ENCODE data around the gene DYNLT3. TPM values are rescaled to one million over a fixed set of nuclear protein-coding genes. Genes with fewer than 3 reads are reported as not detected.

The DYNLT3 gene
- total and polyA plus RNA-seq, 2 experiments from 2014 or later = 43.4 to 64.3 TPM

DNA sequence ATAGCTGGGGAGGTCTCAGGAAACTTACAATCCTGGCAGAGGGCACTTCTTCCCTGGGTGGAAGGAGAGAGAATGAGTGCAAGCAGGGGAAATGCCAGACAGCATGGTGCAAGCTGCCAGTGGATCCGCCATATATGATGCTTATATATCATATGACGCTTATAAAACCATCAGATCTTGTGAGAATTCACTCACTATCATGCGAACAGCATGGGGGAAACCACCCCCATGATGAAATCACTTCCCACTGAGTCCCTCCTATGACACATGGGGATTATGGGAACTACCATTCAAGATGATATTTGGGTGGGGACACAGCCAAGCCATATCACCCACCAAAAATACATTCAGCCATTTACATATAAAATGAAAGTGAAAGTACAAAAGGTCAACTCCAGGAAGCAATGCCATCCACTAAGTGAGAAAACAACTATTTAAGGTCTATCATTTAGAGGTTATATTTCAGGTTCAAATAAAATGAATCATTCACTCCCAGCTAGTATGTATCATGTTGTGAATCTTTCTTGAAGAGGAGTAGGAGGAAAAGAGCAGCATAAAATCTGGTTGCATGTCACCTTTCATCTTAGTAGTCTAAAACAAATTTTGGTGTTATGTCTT lies 20.3 kb upstream of the DYNLT3 start:
- Histone ChIP-seq H2AFZ (no peak overlapping the region), H3K36me3 (ENCODE audit: low read depth) (no peaks in the 10 kb centered on the region), H3K79me2 (ENCODE audit: insufficient read depth) (no peaks in the 10 kb centered on the region), H3F3A (ENCODE audit: insufficient read depth) (peaks cover 19% of the 10 kb centered on the region), H3K4me2 (ENCODE audit: unreplicated experiment) (no peak overlapping the region), H3K9me3 (ENCODE audit: low read depth) (no peaks in the 10 kb centered on the region), H3K27me3 (replicated peaks; ENCODE audit: insufficient read depth) (no peaks in the 10 kb centered on the region), H3K4me1 (ENCODE audit: insufficient read depth) (peaks cover 18% of the 10 kb centered on the region), H3K9ac (no peak overlapping the region), H3K4me3 (no peak overlapping the region), H4K20me1 (ENCODE audit: insufficient read depth) (no peaks in the 10 kb centered on the region), H3K9me2 (ENCODE audit: insufficient read depth) (no peaks in the 10 kb centered on the region), H3K27ac (no peak overlapping the region)
- no peak for TF ChIP-seq EZH2 (IDR thresholded peaks at IDR 0.05; ENCODE audit: insufficient read depth, poor library complexity, severe bottlenecking)
- no peak for DNase-seq
- WGBS, 2 experiments (ENCODE audit: low coverage in 1 of 2, low lambda C conversion rate in 2 of 2, missing lambda C conversion rate in 2 of 2) = 95 to 100% methylated on average over 3 of the region's 3 CpGs
- in situ Hi-C loops (cut with MboI) = no loop called here

DNA sequence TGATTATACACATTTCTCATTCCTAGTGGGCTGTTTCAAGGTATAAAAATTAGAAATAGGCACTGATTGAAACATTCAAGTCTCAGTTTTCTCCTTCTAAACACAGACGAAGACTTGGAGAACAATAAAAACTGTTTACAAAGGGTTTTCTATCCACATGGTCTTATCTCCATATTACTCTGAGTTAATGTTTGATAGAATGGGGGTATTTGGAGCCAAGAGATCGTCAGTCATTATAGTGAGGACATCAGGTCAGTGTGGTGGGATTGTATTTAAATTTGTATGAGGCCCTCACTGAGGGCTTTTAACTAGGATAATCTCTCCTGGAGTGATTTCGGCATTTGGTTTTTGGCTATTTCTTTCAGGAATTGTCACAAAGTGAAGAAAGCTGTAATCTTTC lies 16.4 kb upstream of the DYNLT3 start:
- Histone ChIP-seq H3K27ac (no peak overlapping the region), H3K9ac (no peak overlapping the region), H3K27me3 (replicated peaks; ENCODE audit: insufficient read depth) (no peaks in the 10 kb centered on the region), H4K20me1 (ENCODE audit: insufficient read depth) (no peaks in the 10 kb centered on the region), H3K9me2 (ENCODE audit: insufficient read depth) (no peaks in the 10 kb centered on the region), H3K79me2 (ENCODE audit: insufficient read depth) (no peaks in the 10 kb centered on the region), H3K4me3 (no peak overlapping the region), H2AFZ (no peak overlapping the region), H3K9me3 (ENCODE audit: low read depth) (no peaks in the 10 kb centered on the region), H3F3A (ENCODE audit: insufficient read depth) (no peaks in the 10 kb centered on the region), H3K36me3 (ENCODE audit: low read depth) (no peaks in the 10 kb centered on the region), H3K4me2 (ENCODE audit: unreplicated experiment) (no peak overlapping the region), H3K4me1 (ENCODE audit: insufficient read depth) (no peaks in the 10 kb centered on the region)
- 60 to 70% methylated on average over 3 of the region's 3 CpGs for WGBS, 2 experiments (ENCODE audit: low coverage in 1 of 2, low lambda C conversion rate in 2 of 2, missing lambda C conversion rate in 2 of 2)
- no peak for TF ChIP-seq EZH2phosphoT487 (IDR thresholded peaks at IDR 0.05; ENCODE audit: insufficient read depth, low read depth)
- TF ChIP-seq EZH2 (IDR thresholded peaks at IDR 0.05; ENCODE audit: insufficient read depth, poor library complexity, severe bottlenecking) = no peak
- in situ Hi-C loops (cut with MboI) = no loop called here
- DNase-seq = no peak

GRCh38 chrX:37862851-37863250 lies 15.5 kb upstream of the DYNLT3 start:
- Histone ChIP-seq H3K36me3 (ENCODE audit: low read depth) (no peaks in the 10 kb centered on the region), H2AFZ (no peak overlapping the region), H4K20me1 (ENCODE audit: insufficient read depth) (no peaks in the 10 kb centered on the region), H3K9ac (no peak overlapping the region), H3K79me2 (ENCODE audit: insufficient read depth) (no peaks in the 10 kb centered on the region), H3K4me2 (ENCODE audit: unreplicated experiment) (no peak overlapping the region), H3K27me3 (replicated peaks; ENCODE audit: insufficient read depth) (no peaks in the 10 kb centered on the region), H3F3A (ENCODE audit: insufficient read depth) (no peaks in the 10 kb centered on the region), H3K4me1 (ENCODE audit: insufficient read depth) (no peaks in the 10 kb centered on the region), H3K27ac (no peak overlapping the region), H3K9me3 (ENCODE audit: low read depth) (no peaks in the 10 kb centered on the region), H3K4me3 (no peak overlapping the region), H3K9me2 (ENCODE audit: insufficient read depth) (no peaks in the 10 kb centered on the region)
- TF ChIP-seq EZH2phosphoT487 (IDR thresholded peaks at IDR 0.05; ENCODE audit: insufficient read depth, low read depth) (no peak), EZH2 (IDR thresholded peaks at IDR 0.05; ENCODE audit: insufficient read depth, poor library complexity, severe bottlenecking) (no peak)
- no peak for DNase-seq
- in situ Hi-C loops (cut with MboI) = no loop called here

DNA sequence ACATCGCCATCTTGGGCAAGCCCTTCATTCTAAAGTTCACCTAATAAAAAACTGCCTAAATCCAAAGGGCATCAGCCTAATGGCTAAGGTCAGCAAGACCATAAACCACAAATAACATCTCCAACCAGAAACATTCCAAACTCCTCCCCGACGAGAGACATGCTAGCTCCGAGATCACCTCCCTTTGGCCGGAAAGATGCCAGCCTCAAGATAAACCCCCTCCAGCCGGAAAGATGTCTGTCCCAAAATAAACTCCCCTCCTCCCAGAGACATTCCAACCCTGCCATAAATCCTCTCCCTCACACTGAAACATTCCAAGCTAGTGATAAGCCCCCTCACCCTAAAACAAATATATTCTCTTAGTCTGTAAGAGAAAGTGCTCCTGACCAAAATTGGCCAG lies 13.3 kb upstream of the DYNLT3 start:
- Histone ChIP-seq H3F3A (ENCODE audit: insufficient read depth) (no peaks in the 10 kb centered on the region), H3K27me3 (replicated peaks; ENCODE audit: insufficient read depth) (no peaks in the 10 kb centered on the region), H3K36me3 (ENCODE audit: low read depth) (no peaks in the 10 kb centered on the region), H3K4me3 (no peak overlapping the region), H3K27ac (no peak overlapping the region), H3K9me3 (ENCODE audit: low read depth) (no peaks in the 10 kb centered on the region), H4K20me1 (ENCODE audit: insufficient read depth) (no peaks in the 10 kb centered on the region), H3K9me2 (ENCODE audit: insufficient read depth) (no peaks in the 10 kb centered on the region), H3K79me2 (ENCODE audit: insufficient read depth) (no peaks in the 10 kb centered on the region), H3K4me2 (ENCODE audit: unreplicated experiment) (no peak overlapping the region), H3K4me1 (ENCODE audit: insufficient read depth) (no peaks in the 10 kb centered on the region), H3K9ac (no peak overlapping the region), H2AFZ (no peak overlapping the region)
- 45 to 58% methylated on average over 4 to 6 of the region's 6 CpGs for WGBS, 2 experiments (ENCODE audit: low coverage in 1 of 2, low lambda C conversion rate in 2 of 2, missing lambda C conversion rate in 2 of 2)
- DNase-seq = no peak
- in situ Hi-C loops (cut with MboI) = no loop called here
- no peak for TF ChIP-seq EZH2 (IDR thresholded peaks at IDR 0.05; ENCODE audit: insufficient read depth, poor library complexity, severe bottlenecking)
- no peak for TF ChIP-seq EZH2phosphoT487 (IDR thresholded peaks at IDR 0.05; ENCODE audit: insufficient read depth, low read depth)

DNA sequence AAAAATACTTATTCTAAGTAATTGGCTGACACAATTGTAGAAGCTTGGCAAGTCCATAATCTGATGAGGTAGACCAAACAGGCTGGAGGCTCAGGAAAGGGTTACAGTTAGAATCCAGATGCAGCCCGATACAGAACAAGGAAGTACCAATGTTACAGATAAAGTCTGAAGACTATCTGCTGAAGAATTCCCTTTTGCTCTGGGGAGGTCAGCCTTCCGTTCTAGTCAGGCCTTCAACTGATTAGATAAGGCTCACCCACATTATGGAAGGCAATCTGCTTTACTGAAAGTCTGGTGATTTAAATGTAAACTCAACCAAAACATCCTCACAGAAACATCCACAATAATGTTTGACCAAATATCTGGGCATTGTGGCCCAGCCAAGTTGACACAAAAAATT lies 7.4 kb upstream of the DYNLT3 start:
- no peaks in the 10 kb centered on the region for H3K27me3 ChIP-seq (replicated peaks; ENCODE audit: insufficient read depth)
- no peaks in the 10 kb centered on the region for H3K9me3 ChIP-seq (ENCODE audit: low read depth)
- H3K9me2 ChIP-seq (ENCODE audit: insufficient read depth) = no peaks in the 10 kb centered on the region
- H3K4me2 ChIP-seq (ENCODE audit: unreplicated experiment) = no peak overlapping the region
- no peaks in the 10 kb centered on the region for H3K4me1 ChIP-seq (ENCODE audit: insufficient read depth)
- H3K79me2 ChIP-seq (ENCODE audit: insufficient read depth) = no peaks in the 10 kb centered on the region
- H3F3A ChIP-seq (ENCODE audit: insufficient read depth) = no peaks in the 10 kb centered on the region
- no peak overlapping the region for H3K27ac ChIP-seq
- H3K9ac ChIP-seq = no peak overlapping the region
- H3K36me3 ChIP-seq (ENCODE audit: low read depth) = no peaks in the 10 kb centered on the region
- H3K4me3 ChIP-seq = no peak overlapping the region
- WGBS, 2 experiments (ENCODE audit: low coverage in 1 of 2, low lambda C conversion rate in 2 of 2, missing lambda C conversion rate in 2 of 2) = 94 to 95% methylated on average over 2 of the region's 2 CpGs
- H2AFZ ChIP-seq = no peak overlapping the region
- TF ChIP-seq EZH2phosphoT487 (IDR thresholded peaks at IDR 0.05; ENCODE audit: insufficient read depth, low read depth) (no peak), EZH2 (IDR thresholded peaks at IDR 0.05; ENCODE audit: insufficient read depth, poor library complexity, severe bottlenecking) (no peak)
- no peaks in the 10 kb centered on the region for H4K20me1 ChIP-seq (ENCODE audit: insufficient read depth)
- in situ Hi-C loops (cut with MboI) = no loop called here
- DNase-seq = no peak
